ENCODE data around the gene TRAPPC11.

- TF ChIP-seq CTCF (conservative IDR thresholded peaks at IDR 0.05; ENCODE audit: low read depth, low read length) = no peak
- no peak for TF ChIP-seq MXI1 (IDR thresholded peaks at IDR 0.05; ENCODE audit: borderline replicate concordance, low read depth, low read length)
- no peak for TF ChIP-seq RAD21 (IDR thresholded peaks at IDR 0.05; ENCODE audit: low read length)
Observed at GRCh38 chr4:183716302-183716701, 57.2 kb downstream of the TRAPPC11 start.
